Activated CD8-positive, alpha-beta T cell treated with anti-CD3 and anti-CD28 coated beads, Interleukin-2, amount 10 ng/mL, durations not matched to agents 7 days and 5 days (primary cell): Measurements from ENCODE around the gene COL9A2. TPM values are rescaled to one million over a fixed set of nuclear protein-coding genes. Genes with fewer than 3 reads are reported as not detected.

Experiments
- ATAC-seq: fragments of 150-1000 bp; cut with Tn5 transposase; one replicate; pipeline ENCODE4 v1.10.0; 2021; ENCODE audit warnings: moderate library complexity
- CTCF ChIA-PET: fragments of 350-600 bp; sonication (Branson Sonifier 250); formaldehyde crosslinking; loops from one replicate; lab custom pipeline; 2021; ENCODE audit warnings: antibody characterized with exemption; lab: Charles Lee
- POLR2A ChIA-PET: fragments of 350-600 bp; sonication (Branson Sonifier 250); formaldehyde crosslinking; loops from one replicate; lab custom pipeline; 2021; ENCODE audit warnings: antibody characterized with exemption; lab: Charles Lee
- DNase-seq: peaks from one replicate; pipeline ENCODE4 v3.0.0-alpha.2; 2020
- H3K27ac Mint-ChIP-seq: one replicate; pipeline ENCODE4 v1.8.0; 2021; ENCODE audit warnings: mild to moderate bottlenecking, mixed read lengths
- H3K27me3 Mint-ChIP-seq: one replicate; pipeline ENCODE4 v1.8.0; 2021; ENCODE audit warnings: low read depth, mixed read lengths
- H3K36me3 Mint-ChIP-seq: one replicate; pipeline ENCODE4 v1.8.0; 2021; ENCODE audit warnings: low read depth, mixed read lengths
- H3K4me1 Mint-ChIP-seq: one replicate; pipeline ENCODE4 v1.8.0; 2021; ENCODE audit warnings: low read depth, mixed read lengths
- H3K4me3 Mint-ChIP-seq: one replicate; pipeline ENCODE4 v1.8.0; 2021; ENCODE audit warnings: mild to moderate bottlenecking, mixed read lengths
- H3K9me3 Mint-ChIP-seq: one replicate; pipeline ENCODE4 v1.8.0; 2022; ENCODE audit warnings: mixed read lengths; ENCODE audit not compliant: insufficient read depth
- total RNA-seq, 2 experiments: library from RNA; stranded (reverse); gene quantifications; one replicate each; pipeline ENCODE4 v1.2.3, GENCODE V29; 2021

The COL9A2 gene
- total RNA-seq, 2 experiments from 2014 or later, result 2.4 to 2.5 TPM

- ChIA-PET CTCF (interaction anchor here (1.1 to 2.7 kb wide), 2 partner anchors 13 to 158 kb away, joined by 3 to 10 read pairs; no protein-coding TSS in a partner anchor), POLR2A (no interaction called here)
- no peaks in the 10 kb centered on the region for H3K27me3 Mint-ChIP-seq
- H3K4me3 Mint-ChIP-seq, result no peak overlapping the region
- no peak for DNase-seq
- no peak for ATAC-seq
- no peaks in the 10 kb centered on the region for H3K4me1 Mint-ChIP-seq
- H3K36me3 Mint-ChIP-seq, result no peaks in the 10 kb centered on the region
- H3K27ac Mint-ChIP-seq, result no peak overlapping the region
- H3K9me3 Mint-ChIP-seq, result no peaks in the 10 kb centered on the region
Measured at GRCh38 chr1:40301541-40302299, 15.4 kb downstream of the COL9A2 start.

DNA sequence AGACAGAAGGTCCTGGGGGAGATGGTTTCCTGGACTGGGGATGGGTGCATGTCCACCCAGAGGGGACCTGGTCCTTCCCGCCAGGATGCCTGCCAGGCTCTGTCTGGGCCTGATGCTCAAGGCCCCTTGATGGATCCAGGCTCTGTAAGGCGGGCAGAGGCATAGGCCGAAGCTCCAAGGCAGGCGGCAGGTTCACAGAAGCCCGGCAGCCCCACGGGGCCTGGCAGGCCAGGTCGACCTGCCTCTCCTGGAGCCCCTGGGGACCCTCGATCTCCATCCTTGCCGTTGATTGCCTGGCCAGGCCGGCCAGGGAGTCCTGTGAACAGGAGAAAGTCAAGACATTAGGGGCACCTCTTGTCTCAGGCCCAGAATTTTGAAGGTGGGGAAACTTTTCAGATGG lies 16.0 kb downstream of the COL9A2 start:
- Mint-ChIP-seq H3K9me3 (no peaks in the 10 kb centered on the region), H3K27ac (no peak overlapping the region), H3K4me1 (no peaks in the 10 kb centered on the region), H3K36me3 (no peaks in the 10 kb centered on the region), H3K4me3 (no peak overlapping the region), H3K27me3 (no peaks in the 10 kb centered on the region)
- POLR2A ChIA-PET, result no interaction called here
- DNase-seq (no peak), ATAC-seq (no peak)
- CTCF ChIA-PET, result interaction anchor here (1.1 to 2.7 kb wide), 2 partner anchors 14 to 157 kb away, joined by 3 to 10 read pairs; no protein-coding TSS in a partner anchor

GRCh38 chr1:40300651-40301050 lies 16.4 kb downstream of the COL9A2 start:
- Mint-ChIP-seq H3K36me3 (no peaks in the 10 kb centered on the region), H3K27ac (no peak overlapping the region), H3K27me3 (no peaks in the 10 kb centered on the region), H3K4me3 (no peak overlapping the region), H3K4me1 (no peaks in the 10 kb centered on the region), H3K9me3 (no peaks in the 10 kb centered on the region)
- ChIA-PET CTCF (interaction anchor here (1.1 to 2.7 kb wide), 2 partner anchors 14 to 157 kb away, joined by 3 to 10 read pairs; no protein-coding TSS in a partner anchor), POLR2A (no interaction called here)
- no peak for ATAC-seq
- no peak for DNase-seq

DNA sequence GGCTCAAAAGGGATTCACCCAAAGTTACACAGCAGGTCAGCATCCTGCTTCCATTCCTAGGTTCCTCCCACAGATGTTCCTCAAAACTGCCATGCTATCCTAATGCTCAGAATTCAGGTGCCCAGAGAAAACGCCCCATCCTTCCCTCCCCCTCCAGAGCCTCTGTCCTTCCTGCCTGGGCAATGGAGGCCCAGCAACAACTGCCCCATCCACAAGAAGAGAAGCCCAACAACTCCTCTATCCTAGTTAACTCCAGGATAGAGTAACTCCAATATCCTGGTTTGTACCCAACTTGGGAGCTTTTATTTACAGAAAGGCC lies 16.9 kb downstream of the COL9A2 start:
- ChIA-PET POLR2A (no interaction called here), CTCF (interaction anchor here (1.1 to 2.7 kb wide), 3 partner anchors 15 to 157 kb away, joined by 3 to 10 read pairs (median 4); no protein-coding TSS in a partner anchor)
- Mint-ChIP-seq H3K27ac (no peak overlapping the region), H3K36me3 (no peaks in the 10 kb centered on the region), H3K27me3 (no peaks in the 10 kb centered on the region), H3K4me3 (no peak overlapping the region), H3K4me1 (no peaks in the 10 kb centered on the region), H3K9me3 (no peaks in the 10 kb centered on the region)
- DNase-seq (no peak), ATAC-seq (no peak)

DNA sequence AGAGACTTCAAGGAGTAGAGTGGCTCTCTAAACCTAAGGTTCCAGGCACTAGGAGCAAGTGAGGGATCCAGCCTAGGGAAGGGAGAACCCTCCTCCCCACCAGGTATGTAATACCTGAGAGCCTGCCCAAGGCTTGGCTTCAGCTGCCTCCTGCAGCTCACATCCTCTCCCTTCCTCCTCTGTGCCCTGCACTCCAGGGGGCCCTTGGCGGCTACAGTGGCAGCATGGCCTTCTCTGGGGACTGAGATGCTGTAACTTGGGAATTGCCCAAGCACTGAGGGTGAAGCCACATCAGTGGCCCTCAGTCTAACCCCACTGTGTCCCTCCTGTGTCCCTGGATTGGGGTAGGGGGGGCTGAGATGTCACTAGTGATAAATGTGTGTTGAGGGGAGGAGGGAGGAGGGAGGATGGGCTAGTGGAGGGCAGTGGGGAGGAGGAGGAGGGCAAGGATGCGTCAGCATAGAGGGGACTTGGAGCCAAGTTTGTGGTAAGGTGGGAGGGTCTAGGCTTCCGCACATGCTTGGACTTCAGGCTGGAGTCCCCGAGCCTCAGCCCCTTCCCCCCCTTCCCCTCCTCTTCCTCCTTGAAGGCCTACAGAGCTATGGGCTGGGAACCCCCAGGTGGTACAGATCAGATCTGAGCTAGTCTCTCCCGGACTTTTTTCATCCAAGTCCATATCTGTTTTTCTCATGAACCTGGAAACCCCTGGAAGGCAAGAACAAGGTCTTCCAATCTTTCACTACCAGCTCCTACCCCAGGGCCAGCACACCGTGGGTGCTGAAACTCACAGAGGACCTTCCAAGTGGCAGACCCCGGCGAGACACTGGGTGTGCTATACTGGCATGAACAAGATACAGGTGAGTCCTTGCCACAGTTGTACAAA lies 17.5 kb downstream of the COL9A2 start:
- ChIA-PET POLR2A (no interaction called here), CTCF (interaction anchor here (1.1 to 2.7 kb wide), 2 partner anchors 15 to 147 kb away, joined by 4 to 10 read pairs; no protein-coding TSS in a partner anchor)
- ATAC-seq, result no peak
- Mint-ChIP-seq H3K27ac (no peak overlapping the region), H3K4me3 (no peak overlapping the region), H3K4me1 (no peaks in the 10 kb centered on the region), H3K9me3 (no peaks in the 10 kb centered on the region), H3K36me3 (peaks cover 3% of the 10 kb centered on the region), H3K27me3 (no peaks in the 10 kb centered on the region)
- no peak for DNase-seq

DNA sequence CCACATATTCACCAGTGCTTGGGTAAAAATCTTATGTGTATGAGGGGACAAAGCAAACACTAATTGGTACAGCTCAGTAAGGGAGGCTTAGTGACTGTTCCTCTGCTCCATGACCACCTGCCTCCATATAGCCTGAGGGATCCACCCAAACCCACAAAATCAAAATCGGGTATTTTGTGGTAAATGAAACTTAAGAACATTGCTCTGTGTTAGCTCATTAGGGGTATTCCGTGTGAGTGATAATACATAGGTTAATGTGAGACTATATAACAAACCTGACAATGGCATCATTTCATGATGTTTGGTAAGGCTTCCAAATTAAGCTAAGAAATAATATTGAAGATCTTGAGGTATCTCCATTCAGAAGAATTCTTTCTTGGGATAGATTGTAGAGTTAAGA lies 25.8 kb downstream of the COL9A2 start:
- no peaks in the 10 kb centered on the region for H3K27me3 Mint-ChIP-seq
- H3K36me3 Mint-ChIP-seq, result peaks cover 48% of the 10 kb centered on the region
- ATAC-seq, result no peak
- peaks cover 6% of the 10 kb centered on the region for H3K4me1 Mint-ChIP-seq
- CTCF ChIA-PET, result interaction anchor here (1.1 to 6.3 kb wide), 8 partner anchors 10 to 147 kb away, joined by 3 to 29 read pairs (median 6); no protein-coding TSS in a partner anchor
- no peak for DNase-seq
- no peaks in the 10 kb centered on the region for H3K9me3 Mint-ChIP-seq
- H3K4me3 Mint-ChIP-seq, result no peak overlapping the region
- no peak overlapping the region for H3K27ac Mint-ChIP-seq
- POLR2A ChIA-PET, result no interaction called here

DNA sequence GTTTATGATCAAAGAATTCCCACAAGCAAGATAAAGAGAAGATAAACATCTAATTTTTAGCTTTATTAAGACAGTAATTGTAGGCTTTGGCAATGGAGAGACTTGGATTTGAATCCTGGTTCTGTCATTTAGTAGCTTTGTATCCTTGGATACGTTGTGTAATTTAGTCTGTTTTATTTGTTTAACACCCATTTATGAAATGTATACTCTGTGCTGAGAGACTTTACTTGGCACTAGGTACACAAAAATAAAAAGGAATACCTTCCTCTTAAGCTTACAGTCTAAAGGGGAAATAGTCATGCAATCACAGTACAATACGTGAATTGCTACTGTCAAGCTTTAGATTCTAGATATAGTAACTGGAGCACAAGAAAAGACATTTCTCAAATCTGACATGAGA lies 35.2 kb downstream of the COL9A2 start:
- H3K9me3 Mint-ChIP-seq, result no peaks in the 10 kb centered on the region
- no peak overlapping the region for H3K27ac Mint-ChIP-seq
- H3K4me3 Mint-ChIP-seq, result no peak overlapping the region
- ATAC-seq (no peak), DNase-seq (no peak)
- H3K36me3 Mint-ChIP-seq, result peaks cover 15% of the 10 kb centered on the region
- ChIA-PET POLR2A (no interaction called here), CTCF (interaction anchor here (0.6 to 3.8 kb wide), 12 partner anchors 10 to 195 kb away, joined by 3 to 19 read pairs (median 4); partner anchors contain the start of gene COL9A2)
- no peaks in the 10 kb centered on the region for H3K27me3 Mint-ChIP-seq
- peaks cover 3% of the 10 kb centered on the region for H3K4me1 Mint-ChIP-seq

GRCh38 chr1:40276122-40276521 lies 41.0 kb downstream of the COL9A2 start:
- Mint-ChIP-seq H3K27ac (no peak overlapping the region), H3K9me3 (no peaks in the 10 kb centered on the region), H3K27me3 (no peaks in the 10 kb centered on the region), H3K4me1 (no peaks in the 10 kb centered on the region), H3K36me3 (peaks cover 37% of the 10 kb centered on the region), H3K4me3 (no peak overlapping the region)
- CTCF ChIA-PET, result no interaction called here
- ATAC-seq (no peak), DNase-seq (no peak)
- POLR2A ChIA-PET, result no interaction called here

DNA sequence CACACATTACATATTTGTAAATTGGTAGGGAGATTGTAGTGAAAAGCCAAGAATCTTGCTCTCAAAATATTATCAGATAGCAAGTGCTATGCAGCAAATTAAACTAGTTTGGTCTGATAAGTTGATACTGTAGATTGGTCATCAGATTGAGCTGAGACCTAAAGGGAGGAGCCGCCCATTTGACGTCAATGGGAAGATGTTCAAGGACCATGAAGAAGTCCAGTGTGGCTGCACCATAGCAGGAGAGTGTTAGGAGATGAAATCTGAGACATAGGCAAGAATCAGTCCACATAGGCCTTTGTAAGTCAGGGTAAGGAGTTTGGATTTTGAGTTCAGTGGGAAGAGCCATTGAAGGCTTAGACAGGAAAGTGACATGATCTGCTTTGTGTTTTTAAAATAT lies 42.8 kb downstream of the COL9A2 start:
- H3K36me3 Mint-ChIP-seq, result peaks cover 48% of the 10 kb centered on the region
- no peak overlapping the region for H3K27ac Mint-ChIP-seq
- POLR2A ChIA-PET, result interaction anchor here (1.5 kb wide), 1 partner anchor 17 kb away, joined by 5 read pairs; the partner anchor contains the start of gene ZMPSTE24
- H3K4me3 Mint-ChIP-seq, result no peak overlapping the region
- CTCF ChIA-PET, result interaction anchor here (0.8 to 1.9 kb wide), 4 partner anchors 41 to 130 kb away, joined by 3 to 9 read pairs (median 6); no protein-coding TSS in a partner anchor
- DNase-seq, result no peak
- no peaks in the 10 kb centered on the region for H3K9me3 Mint-ChIP-seq
- no peaks in the 10 kb centered on the region for H3K27me3 Mint-ChIP-seq
- H3K4me1 Mint-ChIP-seq, result no peaks in the 10 kb centered on the region
- no peak for ATAC-seq

DNA sequence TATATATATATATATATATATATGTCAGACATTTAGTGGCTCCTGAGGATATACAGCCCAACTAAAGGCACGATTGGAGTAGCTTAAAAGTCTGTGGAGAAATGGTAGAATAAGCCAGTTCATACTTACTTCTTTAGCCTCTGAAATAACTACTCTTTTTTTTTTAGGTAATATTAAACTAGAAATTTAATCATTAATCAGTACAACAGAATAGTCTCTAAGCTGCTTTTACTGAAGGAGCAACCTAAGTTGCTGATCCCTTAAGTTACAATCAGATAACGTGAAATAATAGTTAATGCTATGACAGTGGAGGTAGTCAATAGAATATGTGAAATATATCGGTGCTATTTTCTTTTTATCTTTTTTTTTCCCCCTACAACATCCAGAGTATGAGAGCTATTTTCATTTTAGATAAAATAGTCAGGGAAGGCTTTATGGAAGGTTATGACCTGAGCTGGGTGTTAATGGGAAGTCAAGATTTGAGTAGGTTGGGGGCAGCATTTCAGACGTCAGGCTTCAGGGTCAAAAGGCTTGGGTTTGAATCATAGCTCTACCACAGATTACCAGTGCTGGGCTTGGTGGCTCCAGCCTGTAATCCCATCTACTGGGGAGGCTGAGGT lies 43.4 kb downstream of the COL9A2 start:
- Mint-ChIP-seq H3K9me3 (no peaks in the 10 kb centered on the region), H3K27me3 (no peaks in the 10 kb centered on the region), H3K27ac (no peak overlapping the region), H3K4me1 (no peaks in the 10 kb centered on the region), H3K4me3 (no peak overlapping the region), H3K36me3 (peaks cover 45% of the 10 kb centered on the region)
- ChIA-PET POLR2A (interaction anchor here (0.6 to 1.5 kb wide), 2 partner anchors 16 to 115 kb away, joined by 3 to 5 read pairs; partner anchors contain the start of gene ZMPSTE24), CTCF (interaction anchor here (0.8 to 2.5 kb wide), 5 partner anchors 10 to 130 kb away, joined by 3 to 9 read pairs (median 7); no protein-coding TSS in a partner anchor)
- ATAC-seq (no peak), DNase-seq (no peak)

- Mint-ChIP-seq H3K9me3 (no peaks in the 10 kb centered on the region), H3K36me3 (peaks cover 49% of the 10 kb centered on the region), H3K27me3 (no peaks in the 10 kb centered on the region), H3K27ac (no peak overlapping the region), H3K4me1 (no peaks in the 10 kb centered on the region), H3K4me3 (no peak overlapping the region)
- POLR2A ChIA-PET, result interaction anchor here (1.5 kb wide), 1 partner anchor 15 kb away, joined by 5 read pairs; the partner anchor contains the start of gene ZMPSTE24
- CTCF ChIA-PET, result interaction anchor here (1.1 to 2.5 kb wide), 5 partner anchors 9 to 129 kb away, joined by 3 to 9 read pairs (median 7); no protein-coding TSS in a partner anchor
- DNase-seq (no peak), ATAC-seq (no peak)
Measured at GRCh38 chr1:40272653-40273213, 44.4 kb downstream of the COL9A2 start.
